Activated CD4-positive, CD25-positive, alpha-beta regulatory T cell treated with anti-CD3 and anti-CD28 coated beads, Interleukin-2, amount 50 U/mL, for 24 hours (primary cell): ENCODE measurements around the gene ABCA12.

Source experiments
- ATAC-seq, 2 donors: fragments of 150-1000 bp; cut with Tn5 transposase; one replicate each; pipeline ENCODE4 v1.10.0; 2021; ENCODE audit warnings: mild to moderate bottlenecking in 1 of 2, moderate library complexity in 1 of 2

The ABCA12 gene

DNA sequence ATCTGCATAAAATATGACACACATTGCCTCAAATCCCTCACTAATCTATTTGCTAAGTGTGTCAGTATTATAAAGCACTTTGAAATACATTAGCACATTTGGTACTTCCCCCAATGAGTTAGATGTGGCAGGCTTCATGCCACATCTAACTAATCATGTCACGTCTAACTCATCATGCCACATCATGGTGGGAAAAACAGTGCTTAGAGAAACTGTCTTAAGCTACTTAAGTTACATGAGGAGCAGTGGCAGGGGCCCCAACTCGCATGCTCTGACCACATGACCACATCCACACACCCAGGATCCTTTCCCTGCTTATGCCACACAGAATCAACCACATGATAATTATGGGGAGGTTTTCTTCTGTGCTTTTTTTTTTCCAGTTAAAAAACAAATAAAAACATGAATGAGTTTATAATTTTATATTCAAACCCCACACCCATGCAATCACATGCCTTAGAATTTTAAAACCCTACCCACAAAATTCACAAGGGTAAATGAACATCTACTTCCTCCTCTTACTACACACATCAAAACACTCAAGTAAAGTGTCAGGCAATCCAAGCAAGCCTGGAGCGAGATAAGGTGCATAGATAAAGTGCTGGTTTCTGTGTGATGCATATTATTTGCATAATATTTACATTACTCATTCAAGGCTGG lies 1.6 kb downstream of the ABCA12 start:
- peak in 1 of 2 donors; percentile 49 for ATAC-seq

- ATAC-seq, result no peak
Observed at GRCh38 chr2:215120401-215120800, 18.0 kb downstream of the ABCA12 start.

DNA sequence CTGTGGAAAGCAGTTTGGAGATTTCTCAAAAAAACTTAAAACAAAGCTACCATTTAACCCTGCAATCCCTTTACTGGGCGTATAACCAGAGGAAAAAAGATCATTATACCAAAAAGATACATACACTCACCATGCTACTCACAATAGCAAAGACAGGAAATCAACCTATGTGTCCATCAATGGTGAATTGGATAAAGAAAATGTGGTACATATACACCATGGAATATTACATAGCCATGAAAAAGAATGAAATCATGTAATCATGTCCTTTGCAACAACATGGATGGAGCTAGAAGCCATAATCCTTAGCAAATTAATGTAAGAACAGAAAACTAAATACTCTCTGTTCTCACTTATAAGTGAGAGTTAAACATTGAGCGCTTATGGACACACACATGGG lies 18.6 kb downstream of the ABCA12 start:
- no peak for ATAC-seq

- no peak for ATAC-seq
Observed at GRCh38 chr2:215110918-215111317, 27.5 kb downstream of the ABCA12 start.

DNA sequence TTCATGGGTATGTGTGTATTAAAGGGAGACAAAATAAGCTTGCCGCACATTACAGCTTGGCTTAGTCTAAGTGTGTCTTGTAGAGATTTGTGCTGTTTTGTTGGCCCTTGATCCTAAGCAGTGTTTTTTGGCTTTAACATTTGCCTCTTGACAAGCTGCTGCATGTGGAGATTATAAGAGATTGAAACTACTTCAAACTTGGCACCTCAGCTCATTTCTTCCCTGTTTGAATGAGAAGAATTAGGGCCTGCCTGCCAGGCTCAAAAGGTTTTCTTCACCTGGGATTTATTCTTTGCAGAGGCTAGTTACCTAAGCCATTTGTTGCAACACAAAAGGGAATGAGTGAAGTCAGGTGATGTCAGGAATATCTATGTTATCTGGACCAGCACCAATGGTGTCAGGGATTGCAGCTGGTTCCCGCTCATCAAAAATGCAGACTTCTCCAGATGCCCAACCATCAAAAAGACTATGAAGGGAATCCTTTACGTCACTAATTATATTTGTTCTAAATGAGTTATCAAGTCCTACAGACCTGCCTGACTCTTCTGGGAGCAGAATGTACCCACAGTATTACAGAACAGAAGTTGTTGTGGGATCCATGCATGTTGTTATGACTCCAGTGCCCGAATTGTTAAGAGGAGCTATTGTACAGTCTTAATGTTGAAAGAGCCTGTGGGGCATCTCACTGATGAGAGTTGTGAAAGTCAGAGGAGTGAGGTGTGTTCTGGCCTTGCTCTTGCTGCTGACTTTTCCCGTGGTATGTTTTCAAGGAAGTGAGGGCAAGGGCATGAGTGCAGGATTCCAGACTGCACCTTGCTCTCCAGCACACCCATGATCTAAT lies 31.0 kb downstream of the ABCA12 start:
- ATAC-seq, result no peak

GRCh38 chr2:215105607-215106354 lies 32.6 kb downstream of the ABCA12 start:
- ATAC-seq, result no peak

GRCh38 chr2:215104226-215104625 lies 34.2 kb downstream of the ABCA12 start:
- ATAC-seq, result no peak

GRCh38 chr2:215098875-215099274 lies 39.6 kb downstream of the ABCA12 start:
- ATAC-seq, result no peak

DNA sequence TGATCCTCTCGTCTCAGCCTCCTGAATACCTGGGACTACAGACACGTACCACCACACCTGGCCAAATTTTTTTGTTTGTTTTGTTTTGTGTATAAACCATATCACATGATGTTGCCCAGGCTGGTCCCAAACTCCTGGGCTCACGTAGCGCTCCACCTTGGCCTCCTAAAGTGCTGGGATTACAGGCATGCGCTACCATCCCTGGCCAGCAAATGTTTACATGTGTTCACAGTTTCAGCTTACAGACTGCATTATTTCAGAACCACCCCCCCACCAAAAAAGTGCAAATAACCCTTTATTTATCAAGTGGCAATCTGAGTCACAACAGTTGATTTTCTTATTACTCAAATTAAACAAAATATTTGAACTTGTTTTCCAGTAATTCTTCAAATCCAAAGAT lies 54.3 kb downstream of the ABCA12 start:
- ATAC-seq, result no peak

DNA sequence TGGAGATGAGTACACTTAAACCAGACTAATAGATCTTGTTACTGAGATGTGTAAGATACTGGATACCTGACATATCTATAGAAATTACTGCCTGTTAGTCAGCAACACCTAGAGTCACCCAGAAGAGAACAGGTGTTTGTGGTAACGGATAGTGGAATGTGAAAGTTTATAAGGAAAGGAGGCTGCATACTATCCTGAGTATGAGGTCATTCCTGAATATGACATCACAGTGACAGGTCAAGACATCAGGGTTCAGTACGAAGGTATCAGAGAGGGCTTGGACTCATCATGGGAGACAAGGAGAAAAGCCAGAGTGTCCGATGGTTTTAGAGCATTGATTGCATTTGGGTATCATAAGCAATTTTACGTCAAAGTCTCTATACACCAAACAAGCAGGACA lies 55.3 kb downstream of the ABCA12 start:
- ATAC-seq, result no peak

DNA sequence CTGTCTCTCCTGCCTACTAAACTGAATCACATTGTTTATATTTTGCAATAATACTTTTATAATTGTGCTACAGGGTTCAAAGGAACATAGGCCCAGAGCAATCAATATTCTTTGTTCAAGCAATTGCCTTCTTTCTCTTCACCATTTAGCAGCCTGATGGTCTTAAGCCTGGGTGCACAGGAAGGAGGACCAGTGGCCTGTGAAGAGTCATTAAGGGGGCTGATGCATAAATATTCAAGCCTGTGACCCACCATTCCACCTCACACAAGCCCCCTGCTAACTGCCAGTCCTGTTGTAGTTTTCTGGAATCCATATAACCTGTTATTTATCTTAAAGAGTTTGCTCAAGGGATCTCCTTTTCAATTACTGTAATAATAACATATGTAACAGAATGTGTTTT lies 56.0 kb downstream of the ABCA12 start:
- no peak for ATAC-seq

GRCh38 chr2:215080545-215080944 lies 57.9 kb downstream of the ABCA12 start:
- ATAC-seq, result no peak

DNA sequence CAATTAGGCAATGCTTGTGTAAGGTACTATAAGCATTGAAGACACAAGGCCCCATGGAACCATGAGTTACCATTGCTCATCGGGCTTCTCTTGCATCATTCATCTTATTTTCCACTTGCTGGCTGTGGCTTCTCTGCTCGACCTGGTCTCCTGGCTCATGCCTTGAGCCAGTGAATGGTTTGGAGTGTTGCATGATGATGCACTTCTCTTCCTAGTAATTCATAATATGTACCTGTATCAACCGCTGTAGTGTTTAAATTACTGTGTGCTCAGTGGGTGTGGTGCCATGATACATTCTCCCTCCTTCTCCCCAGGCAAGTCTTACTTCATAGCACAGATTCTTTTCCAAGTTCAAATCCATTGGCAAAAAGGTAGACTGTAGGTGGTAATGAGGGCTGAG lies 66.8 kb downstream of the ABCA12 start:
- no peak for ATAC-seq

DNA sequence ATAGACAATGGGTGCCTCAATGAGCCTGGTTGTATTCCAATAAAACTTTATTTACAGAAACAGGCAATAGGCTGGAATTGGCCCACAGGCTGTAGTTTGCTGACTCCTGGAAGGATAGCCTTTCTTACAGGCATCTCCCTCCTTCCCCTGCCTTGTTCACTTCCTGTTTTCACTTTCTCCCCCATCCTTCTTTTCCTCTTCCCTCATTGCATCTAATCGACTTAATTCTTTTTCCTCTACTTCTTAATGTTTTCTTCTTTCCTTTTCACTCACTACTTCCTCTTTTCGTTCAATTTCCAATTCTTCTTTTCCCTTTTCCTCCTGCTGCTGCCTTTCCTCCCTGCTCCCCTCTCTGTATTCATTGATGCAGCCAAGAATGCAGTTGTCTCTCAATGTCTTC lies 70.0 kb downstream of the ABCA12 start:
- no peak for ATAC-seq

DNA sequence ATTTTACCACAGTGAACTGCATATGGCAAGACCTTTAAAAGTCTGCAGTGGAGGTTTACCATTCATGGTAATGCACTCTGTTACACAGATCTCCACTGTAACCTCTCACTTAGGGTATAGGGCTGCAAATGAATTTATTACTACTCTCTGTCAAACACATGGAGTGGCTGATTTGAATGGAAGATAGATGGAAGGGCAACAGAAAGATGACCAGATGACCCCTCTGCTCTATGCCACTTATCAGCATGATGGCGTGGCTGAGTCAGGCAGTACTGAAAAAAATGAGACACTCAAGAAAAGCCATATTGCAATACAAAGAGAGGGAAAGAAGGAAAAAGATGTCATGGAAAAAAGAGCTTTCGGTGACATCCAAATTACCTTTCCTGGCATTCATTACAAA lies 72.3 kb downstream of the ABCA12 start:
- ATAC-seq, result no peak

DNA sequence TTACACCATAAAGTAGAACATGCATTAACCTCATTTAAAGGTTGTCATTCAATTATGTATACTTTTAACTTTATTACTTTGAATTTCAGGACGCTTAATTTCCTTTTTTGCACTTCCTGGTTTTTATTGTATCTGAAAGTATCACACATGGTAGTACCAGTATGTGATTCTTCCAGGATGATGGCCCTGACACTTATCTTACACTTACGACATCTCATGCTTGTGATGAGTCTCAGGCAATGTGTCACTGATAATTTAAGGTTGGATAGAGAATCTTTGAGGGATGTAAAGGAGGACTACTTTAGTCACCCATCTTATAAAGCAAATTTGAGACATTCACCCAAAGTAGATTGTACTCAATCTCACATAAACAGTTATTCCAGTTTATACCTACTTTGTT lies 74.9 kb downstream of the ABCA12 start:
- ATAC-seq, result no peak

GRCh38 chr2:215060861-215061536 lies 77.4 kb downstream of the ABCA12 start:
- ATAC-seq, result no peak

DNA sequence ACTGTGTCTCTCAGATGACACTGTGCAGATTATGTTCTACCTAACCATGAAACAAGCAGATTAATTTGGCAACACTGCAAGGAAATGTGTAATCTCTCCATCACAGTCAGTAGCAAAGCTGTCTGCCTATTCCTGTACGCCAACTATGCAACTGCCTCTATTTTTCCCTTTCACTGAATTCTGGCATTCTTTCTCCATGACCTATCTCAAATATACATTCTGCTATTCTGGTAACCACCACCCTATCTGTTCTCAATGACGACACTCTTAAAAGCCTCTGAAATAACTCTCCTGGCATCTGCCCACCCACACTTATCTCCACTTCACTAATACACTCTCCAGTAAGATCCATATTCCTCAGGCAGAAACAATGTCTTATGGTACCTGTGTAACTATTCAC lies 78.7 kb downstream of the ABCA12 start:
- ATAC-seq, result no peak

DNA sequence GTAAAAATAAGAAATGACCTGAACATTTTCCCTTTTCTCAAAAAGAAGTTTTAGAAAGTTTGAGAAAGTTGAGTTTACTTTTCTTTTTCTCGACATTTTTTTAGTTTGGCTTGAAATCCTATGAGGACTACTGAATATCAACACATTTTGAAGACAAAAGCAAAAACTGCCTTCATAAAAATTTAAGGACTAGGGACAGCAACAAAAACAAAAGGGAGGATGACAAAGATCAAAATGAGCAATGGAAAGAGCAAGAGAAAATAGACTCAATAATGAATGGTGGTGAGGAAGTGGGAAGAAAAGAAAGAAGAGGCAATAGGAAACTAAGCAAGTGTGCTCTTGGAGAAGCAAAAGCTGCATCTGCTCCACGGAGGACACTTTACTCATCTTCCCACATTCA lies 82.5 kb downstream of the ABCA12 start:
- ATAC-seq, result no peak

DNA sequence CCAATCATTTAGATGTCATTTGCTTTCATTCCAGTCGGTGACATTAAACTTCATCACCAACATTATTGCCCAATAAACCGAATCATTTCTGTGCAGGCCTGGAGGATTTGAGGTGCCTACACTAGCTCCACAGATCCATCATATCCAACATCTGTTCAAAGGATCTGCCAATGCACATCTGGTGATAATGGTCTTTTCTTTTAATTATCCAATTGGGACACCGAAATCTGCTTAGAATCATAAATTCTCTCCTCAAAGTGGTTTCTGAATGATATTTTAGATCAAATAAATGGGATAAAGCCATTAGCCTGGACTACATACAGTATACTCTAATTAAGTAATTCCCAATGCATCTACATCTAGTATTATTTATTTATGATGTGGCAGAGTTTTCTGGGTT lies 85.6 kb downstream of the ABCA12 start:
- no peak for ATAC-seq

DNA sequence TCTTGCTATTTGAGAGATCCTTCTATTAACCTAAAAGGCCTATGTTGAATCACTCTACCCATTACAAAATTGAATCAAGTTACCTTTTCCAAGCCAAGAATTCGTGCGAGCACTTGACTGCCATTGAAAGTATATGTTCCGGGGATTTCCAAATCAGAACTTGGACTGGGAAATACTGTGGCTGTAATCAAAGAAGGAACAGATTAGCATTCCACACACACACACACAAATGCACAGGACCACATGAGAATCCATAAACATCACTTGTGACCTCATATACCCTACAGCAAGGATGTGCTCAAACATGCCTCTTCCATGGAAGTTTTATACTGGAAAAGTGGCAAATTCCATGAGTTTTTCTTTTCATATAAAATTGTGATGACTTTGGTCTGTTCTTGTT lies 86.0 kb downstream of the ABCA12 start:
- no peak for ATAC-seq

DNA sequence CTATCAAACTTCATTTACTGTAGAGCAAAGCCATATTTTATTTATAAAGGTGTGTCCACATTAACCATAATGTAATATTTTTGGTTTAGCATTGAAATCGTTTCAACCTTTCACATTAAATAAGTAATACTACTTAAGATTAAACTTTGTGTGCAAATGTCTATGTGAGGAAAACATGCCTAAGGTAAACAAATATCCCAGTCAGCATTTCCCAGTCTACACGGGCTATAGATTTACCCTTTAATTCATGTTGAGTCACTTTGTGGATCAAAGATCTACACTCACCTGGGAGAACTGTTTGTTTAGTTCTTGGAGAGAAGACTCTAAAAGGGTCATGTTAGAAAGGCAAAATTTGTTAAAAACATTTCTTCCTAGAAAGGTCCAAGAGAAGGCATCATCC lies 89.1 kb downstream of the ABCA12 start:
- ATAC-seq, result no peak

DNA sequence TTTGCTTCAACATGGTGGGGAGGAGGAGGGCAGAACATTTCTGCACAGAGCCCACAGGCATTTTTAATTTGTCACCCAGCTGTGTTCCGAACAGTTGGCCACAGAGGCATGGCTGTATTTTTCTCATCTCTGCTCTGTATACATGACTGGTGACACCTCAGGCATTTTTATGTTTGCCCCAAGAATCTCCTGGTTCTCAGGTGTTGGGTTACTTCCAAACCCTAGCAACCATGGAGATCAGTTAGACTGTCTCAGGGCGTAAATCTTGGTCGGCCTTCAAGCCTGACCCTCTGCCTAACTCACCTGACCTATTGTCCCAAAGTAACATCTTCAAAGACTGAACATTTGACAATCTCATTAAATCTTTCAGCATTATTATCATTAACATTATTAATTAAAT lies 100.0 kb downstream of the ABCA12 start:
- ATAC-seq, result no peak
